ENCODE data around the gene TUBB6.

Gene TUBB6

DNA sequence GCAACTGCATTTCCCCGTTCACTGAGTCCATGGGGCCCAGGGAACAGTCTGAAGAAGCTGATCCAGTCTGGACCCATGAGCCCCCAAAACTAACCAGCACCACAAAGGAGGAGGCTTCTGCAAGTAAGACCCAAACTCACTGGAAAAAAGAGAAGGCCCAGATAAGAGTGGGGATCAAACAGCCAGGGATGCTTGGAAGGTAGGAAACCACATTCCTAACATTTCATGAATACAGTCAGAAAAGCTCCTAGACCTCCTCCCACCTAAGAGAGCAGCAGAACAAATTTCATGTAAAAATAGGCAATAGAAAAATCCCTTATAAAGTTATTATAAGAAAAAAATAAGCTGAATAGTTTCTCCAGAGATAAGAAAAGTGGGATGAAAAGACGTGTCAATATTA lies 30.3 kb downstream of the TUBB6 start:
- no peak for DNase-seq (ENCODE audit: low read depth in 2 of 2)

DNA sequence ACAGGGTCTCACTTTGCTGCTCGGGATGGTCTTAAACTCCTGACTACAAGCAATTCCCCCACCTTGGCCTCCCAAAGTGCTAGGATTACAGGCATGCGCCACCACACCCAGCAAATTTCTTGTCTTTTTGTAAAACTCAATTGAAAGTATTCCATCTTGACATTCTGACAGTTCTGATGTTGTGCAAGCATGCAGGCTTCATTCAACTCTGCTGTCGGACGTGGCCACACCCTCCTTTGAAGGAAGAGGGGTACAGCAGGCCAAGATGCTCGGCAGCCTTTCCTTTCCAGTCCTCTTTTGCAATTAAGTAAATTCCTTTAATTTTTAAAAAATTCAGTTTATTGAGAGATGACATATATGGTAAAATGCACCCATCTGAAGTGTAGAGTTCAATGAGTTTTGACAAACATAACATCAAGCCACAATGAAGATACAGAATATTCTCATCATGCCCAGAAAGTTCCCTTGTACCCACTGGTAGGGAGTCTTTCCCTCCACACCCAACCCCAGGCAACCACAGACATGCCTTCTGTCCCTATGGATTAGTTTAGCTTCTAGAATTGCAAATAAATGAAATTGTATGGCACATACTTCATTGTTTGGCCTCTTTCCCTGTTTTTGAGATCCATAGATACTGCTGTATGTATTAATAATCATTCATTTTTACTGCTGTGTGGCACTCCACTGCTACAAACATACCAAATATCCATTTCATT lies 33.1 kb downstream of the TUBB6 start:
- DNase-seq (ENCODE audit: low read depth in 2 of 2) = no peak

- DNase-seq (ENCODE audit: low read depth in 2 of 2) = no peak
Measured at GRCh38 chr18:12342661-12343060, 34.6 kb downstream of the TUBB6 start.

- DNase-seq (ENCODE audit: low read depth in 2 of 2) = no peak
Measured at GRCh38 chr18:12345491-12346239, 37.6 kb downstream of the TUBB6 start.

GRCh38 chr18:12346240-12346565 lies 38.2 kb downstream of the TUBB6 start:
- DNase-seq (ENCODE audit: low read depth in 2 of 2) = no peak

DNA sequence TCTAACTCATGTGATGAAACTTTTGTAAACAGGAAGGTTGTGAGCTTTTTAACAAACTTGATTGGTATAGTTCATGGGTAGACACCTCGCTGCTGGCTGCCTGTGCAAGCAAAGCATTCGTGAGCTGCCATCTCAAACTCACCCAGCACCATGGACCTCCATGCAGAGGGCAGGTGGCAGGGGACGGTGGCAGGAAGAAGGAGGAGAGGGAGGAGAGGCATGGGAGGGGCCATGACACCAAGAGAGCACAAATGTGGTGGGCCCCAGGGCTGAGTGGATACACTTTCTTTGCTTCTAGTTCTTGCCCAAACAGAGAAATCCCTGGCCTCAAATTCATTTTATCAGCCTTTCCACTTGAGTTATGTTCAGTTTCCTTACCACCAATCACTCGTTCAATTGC lies 39.9 kb downstream of the TUBB6 start:
- DNase-seq (ENCODE audit: low read depth in 2 of 2) = no peak

DNA sequence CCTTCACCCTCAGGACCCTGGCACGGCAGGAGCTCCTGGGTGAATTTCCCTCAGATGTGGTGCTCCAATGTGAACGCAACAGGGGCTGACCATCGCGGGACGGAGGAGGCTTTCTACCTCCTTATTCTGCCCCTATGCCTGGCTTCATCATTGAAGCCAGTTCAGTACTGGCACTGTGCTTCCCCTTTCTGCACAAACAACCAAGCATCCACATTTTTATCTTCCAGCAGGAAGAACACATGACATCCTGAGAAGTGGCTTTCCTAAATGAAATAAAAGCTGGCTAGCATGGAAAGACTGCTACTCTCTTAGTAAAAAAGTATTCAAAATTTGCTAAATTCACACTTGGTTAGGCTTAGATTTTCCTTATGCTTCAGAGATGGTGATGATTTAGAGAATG lies 44.1 kb downstream of the TUBB6 start:
- no peak for DNase-seq (ENCODE audit: low read depth in 2 of 2)

- DNase-seq (ENCODE audit: low read depth in 2 of 2) = no peak
Measured at GRCh38 chr18:12359515-12359927, 51.5 kb downstream of the TUBB6 start.

DNA sequence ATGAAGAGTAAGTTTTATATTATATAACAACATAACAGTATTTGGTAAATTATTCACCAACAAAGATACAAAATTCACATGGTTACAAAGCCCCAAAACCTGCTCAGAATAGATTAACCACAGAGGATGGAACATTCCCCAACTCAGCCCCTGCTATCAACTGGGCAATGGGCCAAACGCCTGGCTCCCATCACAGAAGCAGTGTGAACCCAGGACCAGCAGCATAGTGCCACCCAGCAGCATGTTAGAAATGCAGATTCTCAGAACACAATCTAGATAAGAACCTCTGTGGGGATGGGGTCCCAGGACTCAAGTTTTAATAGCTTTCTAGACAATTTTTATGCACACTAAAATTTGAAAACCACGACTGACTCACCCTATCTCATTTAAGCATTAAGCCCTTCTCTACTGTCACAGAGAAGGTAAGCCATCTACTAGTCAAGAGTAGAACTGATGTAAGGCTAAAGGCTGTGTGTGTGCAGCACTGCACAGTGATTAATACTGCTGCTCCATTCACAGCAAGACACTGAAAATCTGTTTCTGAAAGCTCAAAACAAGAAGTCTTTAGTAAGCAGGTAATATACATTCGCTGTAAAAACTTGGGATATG lies 53.8 kb downstream of the TUBB6 start:
- no peak for DNase-seq (ENCODE audit: low read depth in 2 of 2)

DNA sequence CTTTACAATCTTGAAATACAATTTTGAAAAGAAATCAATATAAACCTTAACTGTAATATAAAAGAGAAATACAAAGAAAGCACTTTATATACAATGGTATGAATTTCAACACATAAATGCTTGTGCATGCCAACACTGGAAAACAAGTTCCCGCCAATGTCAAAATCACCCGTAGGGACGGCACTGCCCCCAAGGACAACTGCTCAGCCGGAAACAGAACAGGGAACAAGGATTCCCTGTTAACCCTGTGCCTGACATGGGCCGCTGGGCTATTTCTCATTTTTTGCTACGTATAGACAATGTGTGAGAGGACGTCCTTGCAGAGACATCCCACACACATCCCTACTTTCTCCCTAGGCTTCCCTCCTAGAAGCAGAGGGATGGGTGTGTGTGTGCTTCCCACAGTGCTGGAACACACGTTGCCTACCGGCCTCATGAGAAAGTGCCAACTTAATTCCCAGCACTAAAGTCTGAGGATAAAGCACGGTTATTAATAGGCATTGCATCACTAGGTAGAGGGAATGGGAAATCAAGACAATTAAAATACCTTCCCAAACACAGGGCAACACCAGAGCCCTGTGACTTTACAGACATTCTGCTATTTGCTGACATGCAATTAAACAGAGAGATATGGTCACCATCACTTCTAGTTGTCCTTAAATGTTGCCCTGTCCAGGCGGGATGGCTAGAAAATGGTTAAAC lies 54.6 kb downstream of the TUBB6 start:
- DNase-seq (ENCODE audit: low read depth in 2 of 2) = no peak

DNA sequence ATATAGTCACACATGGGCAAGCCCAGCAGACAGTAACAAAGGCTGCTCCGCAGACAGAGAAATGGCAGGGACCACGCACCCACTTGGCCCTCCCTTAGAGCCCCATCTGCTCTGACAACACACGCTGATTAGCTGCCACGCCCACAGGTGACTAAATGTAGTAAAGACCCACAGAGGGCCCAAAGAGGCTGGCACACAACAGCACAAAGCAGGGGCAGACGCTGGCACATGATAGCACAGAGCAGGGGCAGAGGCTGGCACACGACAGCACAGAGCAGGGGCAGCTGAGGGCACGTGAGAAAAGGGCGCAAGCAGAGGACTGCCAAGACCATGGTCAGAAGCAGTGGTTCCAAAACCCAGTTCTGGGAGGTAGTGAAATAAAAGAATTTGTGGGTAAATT lies 58.3 kb downstream of the TUBB6 start:
- no peak for DNase-seq (ENCODE audit: low read depth in 2 of 2)

DNA sequence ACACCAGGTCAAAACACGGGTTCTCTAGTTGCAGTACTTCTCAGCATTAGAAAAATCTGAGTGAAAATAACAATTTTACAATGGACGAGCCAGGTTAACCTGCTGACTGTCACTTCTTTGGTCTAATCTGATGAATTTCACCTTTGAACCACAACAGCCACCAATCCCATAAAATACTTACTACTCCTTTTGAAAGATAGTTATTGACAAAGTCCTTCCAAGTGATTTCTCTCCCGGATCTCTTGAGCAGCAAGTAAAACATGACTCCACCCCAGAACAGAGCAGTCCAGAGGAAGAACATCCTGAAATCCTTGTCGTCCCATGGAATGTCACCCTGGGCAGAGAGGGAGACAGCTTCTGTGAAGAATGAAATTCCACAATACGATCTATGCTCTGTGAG lies 58.7 kb downstream of the TUBB6 start:
- DNase-seq (ENCODE audit: low read depth in 2 of 2) = no peak

GRCh38 chr18:12369211-12369610 lies 61.2 kb downstream of the TUBB6 start:
- no peak for DNase-seq (ENCODE audit: low read depth in 2 of 2)

DNA sequence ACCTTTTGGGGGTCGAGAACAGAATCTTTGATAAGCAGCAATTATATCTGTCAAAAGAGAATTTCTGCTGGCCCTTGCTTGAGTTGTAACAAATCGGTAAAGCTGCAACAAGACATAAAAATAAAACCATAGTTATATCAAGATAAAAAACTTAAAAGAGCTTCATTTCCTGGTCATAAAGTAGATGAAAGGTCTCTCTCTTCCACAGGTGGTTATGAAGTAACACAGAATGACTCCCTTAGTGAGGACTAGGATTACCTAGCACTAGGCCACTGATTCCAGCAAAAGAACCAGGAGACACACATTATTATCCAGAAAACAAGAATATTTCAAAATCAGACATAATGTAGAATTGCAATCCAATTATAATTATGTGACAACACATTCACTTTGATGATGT lies 63.5 kb downstream of the TUBB6 start:
- no peak for DNase-seq (ENCODE audit: low read depth in 2 of 2)

- DNase-seq (ENCODE audit: low read depth in 2 of 2) = no peak
Measured at GRCh38 chr18:12372406-12372805, 64.4 kb downstream of the TUBB6 start.

DNA sequence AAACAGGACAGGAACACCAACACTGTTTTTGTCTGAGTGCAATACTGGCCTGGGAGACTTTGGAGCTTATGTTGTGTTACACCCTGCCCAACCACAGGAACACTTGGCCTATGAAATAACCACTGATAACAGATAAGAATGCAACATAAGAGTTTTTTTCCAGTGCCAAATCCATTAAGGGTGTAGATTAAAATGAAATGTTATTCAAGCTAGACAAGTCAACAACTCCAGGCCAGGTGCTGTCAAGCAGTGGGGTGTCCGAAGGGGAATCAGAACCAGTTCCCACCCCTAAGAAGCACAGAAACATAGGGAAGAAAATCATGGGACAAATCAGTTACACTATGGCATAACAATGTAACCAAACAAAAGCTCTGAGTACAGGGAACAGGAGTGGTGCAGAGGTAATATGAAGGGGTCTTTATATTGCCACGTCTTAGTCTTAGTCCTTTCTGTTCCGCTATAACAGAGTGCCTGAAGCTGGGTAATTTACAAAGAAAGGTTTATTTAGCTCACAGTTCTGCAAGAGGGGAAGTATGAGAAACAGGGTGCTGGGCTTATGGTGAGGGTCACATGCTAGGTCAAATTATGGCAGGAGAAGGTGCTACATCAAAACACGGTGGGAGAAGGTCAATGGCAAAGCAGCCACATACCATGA lies 65.2 kb downstream of the TUBB6 start:
- no peak for DNase-seq (ENCODE audit: low read depth in 2 of 2)

GRCh38 chr18:12373771-12374116 lies 65.7 kb downstream of the TUBB6 start:
- DNase-seq (ENCODE audit: low read depth in 2 of 2) = no peak

- DNase-seq (ENCODE audit: low read depth in 2 of 2) = no peak
Measured at GRCh38 chr18:12374401-12374800, 66.4 kb downstream of the TUBB6 start.

Data from stimulated activated CD4-positive, alpha-beta T cell treated with anti-CD3 and anti-CD28 coated beads, Interleukin-1b, Interleukin-23, amount 100 ng/mL, for 4 hours (primary cell).